Osteocyte (in vitro differentiated cells): Measurements from ENCODE around the gene FNBP1. TPM values are rescaled to one million over a fixed set of nuclear protein-coding genes. Genes with fewer than 3 reads are reported as not detected.
"Not testable (repeated sequence)": the region's sequence is repeated elsewhere in the genome, so short reads cannot be mapped to it uniquely, and the experiment has no call there.

Experiments used
- DNase-seq: peaks from one replicate; pipeline ENCODE4 v3.0.0; 2021; ENCODE audit warnings: mixed read lengths; ENCODE audit not compliant: unreplicated experiment; ENCODE audit errors: extremely low spot score
- H3K27ac Mint-ChIP-seq: one replicate; pipeline ENCODE4 v1.8.0; 2021; ENCODE audit warnings: mild to moderate bottlenecking, mixed read lengths; ENCODE audit not compliant: unreplicated experiment
- H3K27me3 Mint-ChIP-seq: one replicate; pipeline ENCODE4 v1.8.0; 2021; ENCODE audit warnings: mixed read lengths; ENCODE audit not compliant: unreplicated experiment
- H3K36me3 Mint-ChIP-seq: one replicate; pipeline ENCODE4 v1.8.0; 2021; ENCODE audit warnings: mixed read lengths; ENCODE audit not compliant: unreplicated experiment
- H3K4me1 Mint-ChIP-seq: one replicate; pipeline ENCODE4 v1.8.0; 2021; ENCODE audit warnings: mixed read lengths; ENCODE audit not compliant: unreplicated experiment
- H3K4me3 Mint-ChIP-seq: one replicate; pipeline ENCODE4 v1.8.0; 2021; ENCODE audit warnings: mild to moderate bottlenecking, moderate library complexity, mixed read lengths; ENCODE audit not compliant: unreplicated experiment
- H3K9me3 Mint-ChIP-seq: one replicate; pipeline ENCODE4 v1.8.0; 2021; ENCODE audit warnings: mixed read lengths; ENCODE audit not compliant: unreplicated experiment
- CTCF ChIP-seq: fragments of 200-600 bp; sonication (generic); IDR thresholded peaks from 2 replicates; pipeline ENCODE4 v1.5.0; 2021; ENCODE audit warnings: antibody characterized with exemption, mild to moderate bottlenecking, moderate library complexity
- total RNA-seq: library from RNA; stranded (reverse); gene quantifications from 2 replicates; pipeline ENCODE4 v1.2.1, GENCODE V29; 2021

The FNBP1 gene
- total RNA-seq, 1 donor from 2014 or later, result 62.2 TPM

DNA sequence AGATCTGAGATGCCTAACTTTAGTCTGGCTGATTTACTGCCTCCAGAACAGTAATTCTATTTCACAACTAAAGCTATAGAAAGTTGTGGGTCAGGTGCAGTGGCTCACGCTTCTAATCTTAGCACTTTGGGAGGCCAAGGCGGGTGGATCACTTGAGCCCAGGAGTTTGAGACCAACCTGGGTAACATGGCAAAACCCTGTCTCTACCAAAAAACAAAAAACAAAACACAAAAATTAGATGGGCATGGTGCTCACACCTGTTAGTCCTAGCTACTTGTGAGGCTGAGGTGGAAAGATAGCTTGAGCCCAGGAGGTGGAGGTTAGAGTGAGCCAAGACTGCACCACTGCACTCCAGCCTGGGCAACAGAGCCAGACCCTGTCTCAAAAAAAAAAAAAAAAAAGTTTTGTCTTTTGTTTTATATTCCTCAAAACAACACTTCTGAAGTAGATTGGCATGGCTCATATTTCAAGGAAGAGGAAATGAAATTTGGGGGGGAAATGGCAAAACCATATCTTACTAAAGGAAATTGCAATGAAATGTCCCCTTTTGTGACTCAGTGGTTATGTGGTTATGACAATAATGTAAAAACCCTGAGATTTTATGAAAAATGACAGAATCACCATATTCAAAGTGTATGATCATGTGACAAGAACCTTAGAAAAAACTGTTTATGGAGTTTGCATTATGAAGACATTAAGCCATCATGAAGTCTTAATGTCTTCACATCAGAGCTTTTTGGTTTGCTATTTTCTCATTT, 16.2 kb downstream of the FNBP1 start:
- peaks cover 6% of the 10 kb centered on the region for H3K36me3 Mint-ChIP-seq

DNA sequence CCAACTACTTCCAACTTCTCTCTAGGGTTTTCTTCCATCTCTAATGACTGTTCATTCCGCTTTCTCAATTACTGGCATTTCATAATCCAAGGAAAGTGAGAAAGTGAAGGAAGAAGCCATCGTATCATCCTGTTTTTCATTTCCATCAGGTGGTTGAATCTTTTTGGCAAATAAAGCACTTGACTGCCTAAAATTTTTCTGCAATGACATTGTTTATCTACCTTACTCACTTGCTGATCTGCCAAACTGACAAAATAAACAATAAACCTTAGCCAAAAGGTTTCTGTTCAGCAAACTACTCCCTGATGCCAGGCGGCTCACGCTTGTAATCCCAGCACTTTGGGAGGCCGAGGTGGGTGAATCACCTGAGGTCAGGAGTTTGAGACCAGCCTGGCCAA, 18.4 kb downstream of the FNBP1 start:
- Mint-ChIP-seq H3K36me3 (peaks cover 6% of the 10 kb centered on the region), H3K4me3 (no peak overlapping the region), H3K27ac (no peak overlapping the region), H3K27me3 (no peaks in the 10 kb centered on the region), H3K9me3 (no peaks in the 10 kb centered on the region), H3K4me1 (peaks cover 46% of the 10 kb centered on the region)
- DNase-seq, result no peak
- no peak for TF ChIP-seq CTCF

More for the DNA sequence above, 16.2 kb downstream of the FNBP1 start:
- TF ChIP-seq CTCF, result no peak
- Mint-ChIP-seq H3K27me3 (no peaks in the 10 kb centered on the region), H3K27ac (no peak overlapping the region), H3K9me3 (no peaks in the 10 kb centered on the region), H3K4me3 (no peak overlapping the region), H3K4me1 (peaks cover 49% of the 10 kb centered on the region)
- no peak for DNase-seq

DNA sequence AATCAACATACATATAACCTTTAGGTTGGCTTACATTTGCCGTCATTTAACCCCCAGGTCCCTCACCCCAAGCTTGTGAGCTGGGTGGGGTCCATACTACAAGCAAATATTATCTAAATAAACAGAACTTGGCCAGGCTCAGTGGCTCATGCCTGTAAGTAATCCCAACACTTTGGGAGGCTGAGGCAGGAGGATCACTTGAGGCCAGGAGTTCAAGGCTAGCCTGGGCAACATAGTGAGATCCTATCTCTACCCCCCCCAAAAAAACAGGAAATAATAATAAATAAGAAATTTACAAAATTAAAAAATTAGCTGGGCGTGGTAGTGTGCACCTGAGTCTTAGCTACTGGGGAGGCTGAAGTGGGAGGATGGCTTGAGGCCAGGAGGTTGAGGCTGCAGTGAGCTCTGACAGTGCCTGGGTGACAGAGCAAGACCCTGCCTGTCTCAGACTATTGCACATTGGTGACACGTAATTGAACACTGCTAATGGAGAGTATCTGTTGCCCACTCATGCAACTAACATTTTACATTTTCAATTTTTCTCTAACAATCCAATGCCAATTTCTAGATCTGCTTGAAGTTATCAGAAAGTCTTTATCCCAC, 18.9 kb downstream of the FNBP1 start:
- Mint-ChIP-seq H3K4me1 (peaks cover 44% of the 10 kb centered on the region), H3K36me3 (peaks cover 9% of the 10 kb centered on the region), H3K27ac (no peak overlapping the region), H3K9me3 (no peaks in the 10 kb centered on the region), H3K27me3 (no peaks in the 10 kb centered on the region), H3K4me3 (no peak overlapping the region)
- DNase-seq, result no peak
- no peak for TF ChIP-seq CTCF

DNA sequence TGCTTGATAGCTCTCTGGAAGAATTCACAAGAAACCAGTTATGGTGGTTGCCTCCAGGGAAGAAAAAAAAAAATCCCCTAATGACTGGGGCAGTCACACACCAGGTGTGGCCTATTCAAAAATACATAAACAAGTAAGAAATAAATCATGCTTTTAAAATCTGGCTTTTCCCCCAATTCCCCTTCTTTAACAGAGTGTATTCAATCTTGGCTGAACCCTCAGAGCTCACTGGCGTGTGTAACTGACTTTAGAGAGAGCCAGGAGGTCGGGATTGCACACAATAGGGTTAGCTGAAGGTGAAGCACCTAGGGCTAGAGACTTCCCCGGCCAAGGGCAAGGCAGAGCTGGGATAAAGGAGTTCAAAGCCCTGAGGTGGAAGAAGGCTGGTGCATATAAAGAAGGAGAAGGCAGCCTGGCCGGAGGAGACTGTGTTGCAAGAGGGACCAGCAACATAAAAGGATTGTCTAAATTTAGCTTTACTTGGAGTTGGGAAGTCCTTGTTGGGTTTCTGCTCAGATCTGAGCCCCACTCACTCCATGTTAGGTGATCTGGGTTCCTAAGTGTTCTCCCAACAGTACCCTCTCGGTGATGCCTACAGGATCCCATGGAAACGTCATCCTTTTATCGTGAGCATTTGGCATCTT, 19.7 kb downstream of the FNBP1 start:
- H3K36me3 Mint-ChIP-seq, result peaks cover 9% of the 10 kb centered on the region
- H3K9me3 Mint-ChIP-seq, result no peaks in the 10 kb centered on the region
- no peak for TF ChIP-seq CTCF
- no peak overlapping the region for H3K4me3 Mint-ChIP-seq
- peaks cover 38% of the 10 kb centered on the region for H3K4me1 Mint-ChIP-seq
- no peak for DNase-seq
- no peaks in the 10 kb centered on the region for H3K27me3 Mint-ChIP-seq
- peak overlapping the region; percentile 14 for H3K27ac Mint-ChIP-seq

- H3K4me3 Mint-ChIP-seq, result no peak overlapping the region
- TF ChIP-seq CTCF, result no peak
- no peaks in the 10 kb centered on the region for H3K27me3 Mint-ChIP-seq
- DNase-seq, result no peak
- no peak overlapping the region for H3K27ac Mint-ChIP-seq
- peaks cover 4% of the 10 kb centered on the region for H3K36me3 Mint-ChIP-seq
- peaks cover 38% of the 10 kb centered on the region for H3K4me1 Mint-ChIP-seq
- H3K9me3 Mint-ChIP-seq, result no peaks in the 10 kb centered on the region
These were observed 20.3 kb downstream of the FNBP1 start for GRCh38 chr9:130022566-130023143.

DNA sequence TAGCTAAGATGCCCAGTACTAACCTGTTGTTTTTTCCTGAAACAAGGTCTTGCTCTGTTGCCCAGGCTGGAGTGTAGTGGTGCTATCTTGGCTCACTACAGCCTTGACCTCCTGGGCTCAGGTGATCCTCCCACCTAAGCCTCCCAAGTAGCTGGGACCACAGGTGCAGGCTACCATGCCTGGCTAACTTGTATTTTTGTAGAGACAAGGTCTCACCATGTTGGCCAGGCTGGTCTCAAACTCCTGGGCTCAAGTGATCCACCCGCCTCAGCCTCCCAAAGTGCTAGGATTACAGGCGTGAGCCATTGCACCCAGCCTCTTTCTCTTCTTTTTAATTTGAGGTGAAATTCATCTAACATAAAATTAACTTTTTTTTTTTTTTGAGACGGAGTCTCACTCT, 21.1 kb downstream of the FNBP1 start:
- not testable (repeated sequence) for H3K27me3 Mint-ChIP-seq, H3K36me3 Mint-ChIP-seq, DNase-seq, H3K4me3 Mint-ChIP-seq, H3K9me3 Mint-ChIP-seq, H3K27ac Mint-ChIP-seq
- H3K4me1 Mint-ChIP-seq, result peaks cover 44% of the 10 kb centered on the region
